Lower leg skin (tissue), 4 donors: ENCODE measurements around the gene GNAL. TPM values are rescaled to one million over a fixed set of nuclear protein-coding genes. Genes with fewer than 3 reads are reported as not detected.

Experiments used
- DNase-seq, 2 donors: peaks; one replicate each; pipeline ENCODE4 v3.0.0-alpha.2; 2019; ENCODE audit warnings: low spot score in 2 of 2
- H3K4me3 ChIP-seq: fragments of 200-600 bp; sonication (generic); 2 replicates; pipeline ENCODE4 v1.5.1; 2017; ENCODE audit warnings: mild to moderate bottlenecking, low read depth; ENCODE audit not compliant: poor library complexity, severe bottlenecking
- CTCF ChIP-seq, 3 donors: fragments of 450-650 bp; IDR thresholded peaks; one replicate each; pipeline ENCODE4 v1.5.1; 2016; ENCODE audit warnings: antibody characterized with exemption in 3 of 3, mild to moderate bottlenecking in 3 of 3, moderate library complexity in 2 of 3
- POLR2A ChIP-seq, 2 donors: fragments of 450-650 bp; IDR thresholded peaks; one replicate each; pipeline ENCODE4 v1.6.1; 2016 to 2017; ENCODE audit warnings: antibody characterized with exemption in 2 of 2, mild to moderate bottlenecking in 1 of 2, moderate library complexity in 1 of 2
- WGBS, 2 donors: methylation state at CpG; one replicate each; pipeline ENCODE4 v1.1.5; 2018; 5-methylcytosine and 5-hydroxymethylcytosine counted together
- intact Hi-C: fragments of 100-400 bp; cut with DNase I; formaldehyde crosslinking; loops from one replicate; pipeline ENCODE4 v1.15.0; 2023; ENCODE audit warnings: low total_unique reads
- total RNA-seq, 4 donors: library from RNA; depleted of rRNA; stranded (reverse); fragments of >200 nt; gene quantifications; one replicate each; pipeline ENCODE4 v1.1.0, GENCODE V29; 2016

GNAL gene
- total RNA-seq, 4 donors from 2014 or later: 12.3 to 15.9 (median 14.5) TPM

GRCh38 chr18:11802158-11802557 is 113.1 kb downstream of the GNAL start:
- no peak overlapping the region for H3K4me3 ChIP-seq
- 93 to 96% methylated on average over 6 of the region's 6 CpGs for WGBS, 2 donors
- TF ChIP-seq CTCF (IDR thresholded peaks at IDR 0.05) (no peak), POLR2A (IDR thresholded peaks at IDR 0.05) (no peak)
- no peak for DNase-seq
- intact Hi-C loops: no loop called here

GRCh38 chr18:11802586-11802985 is 113.5 kb downstream of the GNAL start:
- H3K4me3 ChIP-seq: no peak overlapping the region
- TF ChIP-seq CTCF (IDR thresholded peaks at IDR 0.05) (no peak), POLR2A (IDR thresholded peaks at IDR 0.05) (no peak)
- WGBS, 2 donors: 90 to 92% methylated on average over 10 of the region's 10 CpGs

GRCh38 chr18:11807233-11807632 is 118.2 kb downstream of the GNAL start:
- no peak overlapping the region for H3K4me3 ChIP-seq
- TF ChIP-seq CTCF (IDR thresholded peaks at IDR 0.05): no peak
- TF ChIP-seq POLR2A (IDR thresholded peaks at IDR 0.05): no peak
- WGBS, 2 donors: 92 to 94% methylated on average over 7 of the region's 7 CpGs
- DNase-seq: no peak
- intact Hi-C loops: no loop called here

More at GRCh38 chr18:11802586-11802985, 113.5 kb downstream of the GNAL start:
- intact Hi-C loops: no loop called here
- DNase-seq: no peak

- no peak for TF ChIP-seq POLR2A (IDR thresholded peaks at IDR 0.05)
- no peak for TF ChIP-seq CTCF (IDR thresholded peaks at IDR 0.05)
- no peak for DNase-seq
- no peak overlapping the region for H3K4me3 ChIP-seq
- intact Hi-C loops: no loop called here
- WGBS, 2 donors: 69 to 70% methylated on average over 11 of the region's 11 CpGs
These were observed 119.2 kb downstream of the GNAL start for GRCh38 chr18:11808001-11808855.

- WGBS, 2 donors: 93 to 96% methylated on average over 6 of the region's 6 CpGs
- no peak for TF ChIP-seq POLR2A (IDR thresholded peaks at IDR 0.05)
- no peak for TF ChIP-seq CTCF (IDR thresholded peaks at IDR 0.05)
- H3K4me3 ChIP-seq: no peak overlapping the region
- intact Hi-C loops: no loop called here
- DNase-seq: no peak
These were observed 120.8 kb downstream of the GNAL start for GRCh38 chr18:11809895-11810294.
